Left hindlimb (tissue), 1 donor: ENCODE results near the gene TMEM95.

Experiments
- DNase-seq: peaks from one replicate; pipeline ENCODE4 v3.0.0-alpha.2; 2018

TMEM95 gene

GRCh38 chr17:7380855-7381683, 26.1 kb downstream of the TMEM95 start, which contains the start of gene TNK1:
Gene TNK1 (plus strand): TSS chr17:7381089. CDS start chr17:7382927, 1,838 bp downstream.
- no peak for DNase-seq

GRCh38 chr17:7382901-7383300, 27.9 kb downstream of the TMEM95 start:
- DNase-seq: no peak

- no peak for DNase-seq
Observed at GRCh38 chr17:7383371-7383741, 28.4 kb downstream of the TMEM95 start.

GRCh38 chr17:7383742-7384488, 29.0 kb downstream of the TMEM95 start:
- peak; percentile 61 for DNase-seq

GRCh38 chr17:7384489-7385081, 29.6 kb downstream of the TMEM95 start:
- DNase-seq: no peak

- DNase-seq: no peak
Observed at GRCh38 chr17:7388856-7389255, 33.9 kb downstream of the TMEM95 start.

GRCh38 chr17:7389924-7390910, 35.3 kb downstream of the TMEM95 start:
- no peak for DNase-seq

GRCh38 chr17:7391307-7391706, 36.4 kb downstream of the TMEM95 start:
- no peak for DNase-seq

- DNase-seq: no peak
Observed at GRCh38 chr17:7392696-7393612, 38.0 kb downstream of the TMEM95 start.

- DNase-seq: no peak
Observed at GRCh38 chr17:7393613-7394451, 38.9 kb downstream of the TMEM95 start.

GRCh38 chr17:7394452-7395191, 39.7 kb downstream of the TMEM95 start, which contains the start of gene PLSCR3:
Gene PLSCR3 (minus strand): TSS chr17:7394525. CDS start chr17:7394110, 415 bp downstream.
- DNase-seq: peak; percentile 92

GRCh38 chr17:7396147-7396546, 41.2 kb downstream of the TMEM95 start:
- peak; percentile 18 for DNase-seq

GRCh38 chr17:7398612-7399011, 43.7 kb downstream of the TMEM95 start:
- DNase-seq: peak; percentile 7

- no peak for DNase-seq
Observed at GRCh38 chr17:7403043-7403726, 48.2 kb downstream of the TMEM95 start.

- DNase-seq: no peak
Observed at GRCh38 chr17:7403727-7403976, 48.7 kb downstream of the TMEM95 start.

- DNase-seq: peak; percentile 100
Observed at GRCh38 chr17:7403977-7404736, 49.2 kb downstream of the TMEM95 start, which contains the start of gene TMEM256. Gene TMEM256 (minus strand): TSS chr17:7404097. CDS start chr17:7404084, 13 bp downstream.

- DNase-seq: peak; percentile 76
Observed at GRCh38 chr17:7404737-7405349, 49.9 kb downstream of the TMEM95 start.
